ENCODE results near the gene PRIM1. TPM values are rescaled to one million over a fixed set of nuclear protein-coding genes. Genes with fewer than 3 reads are reported as not detected.

The PRIM1 gene
- total RNA-seq, 2 donors from 2014 or later: 6.5 to 18.6 TPM

DNA sequence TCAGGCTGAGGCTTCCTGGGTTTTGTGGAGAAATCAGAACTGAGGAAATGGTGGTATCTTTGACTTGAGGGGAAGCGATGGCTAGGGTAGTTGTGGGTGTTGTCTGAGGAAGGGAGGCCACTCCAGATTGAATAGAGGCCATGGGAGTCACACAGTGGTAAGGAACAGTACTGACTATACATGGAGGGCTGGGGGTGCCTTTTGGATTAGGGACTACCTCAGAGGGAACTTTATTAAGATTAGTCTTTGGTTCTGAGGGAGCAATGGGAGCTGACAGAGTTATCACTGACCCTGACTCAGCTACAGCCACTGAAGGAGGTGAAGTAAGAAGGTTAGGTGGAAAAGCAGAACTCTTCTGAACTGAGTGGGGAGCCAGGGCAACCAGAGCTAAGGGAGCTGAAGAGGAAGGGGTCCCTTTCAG is 31.4 kb downstream of the PRIM1 start:
- no peak for DNase-seq
- Histone ChIP-seq H3K27ac (no peak overlapping the region), H3K4me1 (peaks cover 13% of the 10 kb centered on the region), H3K36me3 (peaks cover 5% of the 10 kb centered on the region), H3K27me3 (no peaks in the 10 kb centered on the region), H3K9me3 (no peaks in the 10 kb centered on the region), H3K9ac (ENCODE audit: low read depth in 2 of 2, low read length in 2 of 2) (no peak overlapping the region), H3K4me3 (no peak overlapping the region)
- intact Hi-C loops (cut with DNase I): loop anchor here (5.0 to 10.0 kb wide), 2 partner anchors 33 to 76 kb away; partner anchors contain the start of genes ATP5F1B and PTGES3
- TF ChIP-seq, protein P1, sequence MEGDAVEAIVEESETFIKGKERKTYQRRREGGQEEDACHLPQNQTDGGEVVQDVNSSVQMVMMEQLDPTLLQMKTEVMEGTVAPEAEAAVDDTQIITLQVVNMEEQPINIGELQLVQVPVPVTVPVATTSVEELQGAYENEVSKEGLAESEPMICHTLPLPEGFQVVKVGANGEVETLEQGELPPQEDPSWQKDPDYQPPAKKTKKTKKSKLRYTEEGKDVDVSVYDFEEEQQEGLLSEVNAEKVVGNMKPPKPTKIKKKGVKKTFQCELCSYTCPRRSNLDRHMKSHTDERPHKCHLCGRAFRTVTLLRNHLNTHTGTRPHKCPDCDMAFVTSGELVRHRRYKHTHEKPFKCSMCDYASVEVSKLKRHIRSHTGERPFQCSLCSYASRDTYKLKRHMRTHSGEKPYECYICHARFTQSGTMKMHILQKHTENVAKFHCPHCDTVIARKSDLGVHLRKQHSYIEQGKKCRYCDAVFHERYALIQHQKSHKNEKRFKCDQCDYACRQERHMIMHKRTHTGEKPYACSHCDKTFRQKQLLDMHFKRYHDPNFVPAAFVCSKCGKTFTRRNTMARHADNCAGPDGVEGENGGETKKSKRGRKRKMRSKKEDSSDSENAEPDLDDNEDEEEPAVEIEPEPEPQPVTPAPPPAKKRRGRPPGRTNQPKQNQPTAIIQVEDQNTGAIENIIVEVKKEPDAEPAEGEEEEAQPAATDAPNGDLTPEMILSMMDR (IDR thresholded peaks at IDR 0.05): no peak

DNA sequence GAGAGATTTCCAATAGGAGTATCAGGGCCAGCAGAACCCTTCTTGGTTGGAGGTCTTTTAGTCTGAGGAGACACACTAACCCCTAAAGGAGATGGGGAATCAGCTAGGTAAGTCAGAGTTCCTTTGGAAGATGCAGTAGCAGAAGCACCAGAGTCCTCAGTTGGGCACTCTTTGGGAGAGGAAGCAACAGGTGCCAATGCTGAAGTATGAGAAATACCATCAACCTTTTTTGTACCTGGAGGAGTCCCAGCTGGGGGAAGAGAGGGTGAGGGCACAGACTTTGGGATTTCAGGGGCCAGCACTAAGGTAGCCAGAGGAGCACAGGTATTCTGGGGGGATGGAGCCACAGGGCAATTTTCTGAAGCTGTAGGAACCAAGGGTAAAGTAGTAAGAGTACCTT is 33.1 kb downstream of the PRIM1 start:
- Histone ChIP-seq H3K27ac (no peak overlapping the region), H3K9me3 (no peaks in the 10 kb centered on the region), H3K9ac (ENCODE audit: low read depth in 2 of 2, low read length in 2 of 2) (no peak overlapping the region), H3K4me1 (peaks cover 13% of the 10 kb centered on the region), H3K36me3 (peaks cover 8% of the 10 kb centered on the region), H3K4me3 (no peak overlapping the region), H3K27me3 (no peaks in the 10 kb centered on the region)
- no peak for DNase-seq
- TF ChIP-seq, protein P1 (IDR thresholded peaks at IDR 0.05): no peak
- intact Hi-C loops (cut with DNase I): no loop called here

DNA sequence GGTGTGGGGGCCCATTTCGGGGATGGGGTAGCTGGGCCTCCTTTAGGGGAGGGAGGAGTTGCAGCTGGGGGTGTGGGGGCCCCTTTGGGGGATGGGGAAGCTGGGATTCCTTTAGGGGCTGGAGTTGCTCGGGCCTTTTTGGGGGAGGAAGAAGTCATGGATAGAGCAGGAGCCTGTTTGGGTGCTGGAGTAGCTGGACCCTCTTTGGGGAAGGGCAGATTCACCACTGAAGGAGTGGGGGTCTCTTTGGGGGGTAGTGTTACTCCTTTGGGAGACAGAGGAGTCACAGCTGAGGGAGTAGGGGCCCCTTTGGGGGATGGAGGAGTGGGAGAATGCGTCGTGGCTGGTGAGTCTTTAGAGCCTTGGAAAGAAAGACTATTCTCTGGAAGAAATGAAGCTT is 33.5 kb downstream of the PRIM1 start:
- no peaks in the 10 kb centered on the region for H3K27me3 ChIP-seq
- no peak overlapping the region for H3K4me3 ChIP-seq
- intact Hi-C loops (cut with DNase I): no loop called here
- H3K4me1 ChIP-seq: peaks cover 13% of the 10 kb centered on the region
- peaks cover 12% of the 10 kb centered on the region for H3K36me3 ChIP-seq
- H3K27ac ChIP-seq: no peak overlapping the region
- H3K9me3 ChIP-seq: no peaks in the 10 kb centered on the region
- TF ChIP-seq, protein P1 (IDR thresholded peaks at IDR 0.05): no peak
- H3K9ac ChIP-seq (ENCODE audit: low read depth in 2 of 2, low read length in 2 of 2): no peak overlapping the region
- no peak for DNase-seq

DNA sequence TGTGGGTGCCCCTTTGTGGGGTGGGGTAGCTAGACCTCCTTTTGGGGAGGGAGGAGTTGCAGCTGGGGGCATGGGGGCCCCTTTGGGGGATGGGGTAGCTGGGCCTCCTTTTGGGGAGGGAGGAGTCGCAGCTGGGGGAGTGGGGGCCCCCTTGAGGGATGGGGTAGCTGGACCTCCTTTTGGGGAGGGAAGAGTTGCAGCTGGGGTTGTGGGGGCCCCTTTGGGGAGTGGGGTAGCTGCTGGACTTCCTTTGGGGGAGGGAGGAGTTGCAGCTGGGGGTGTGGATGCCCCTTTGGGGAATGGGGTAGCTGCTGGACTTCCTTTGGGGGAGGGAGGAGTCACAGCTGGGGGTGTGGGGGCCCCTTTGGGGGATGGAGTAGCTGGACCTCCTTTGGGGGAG is 34.0 kb downstream of the PRIM1 start:
- TF ChIP-seq, protein P1 (IDR thresholded peaks at IDR 0.05): no peak
- no peak overlapping the region for H3K27ac ChIP-seq
- H3K9ac ChIP-seq (ENCODE audit: low read depth in 2 of 2, low read length in 2 of 2): no peak overlapping the region
- H3K27me3 ChIP-seq: no peaks in the 10 kb centered on the region
- no peak for DNase-seq
- H3K9me3 ChIP-seq: no peaks in the 10 kb centered on the region
- H3K4me1 ChIP-seq: peaks cover 13% of the 10 kb centered on the region
- H3K4me3 ChIP-seq: no peak overlapping the region
- intact Hi-C loops (cut with DNase I): no loop called here
- peaks cover 12% of the 10 kb centered on the region for H3K36me3 ChIP-seq

DNA sequence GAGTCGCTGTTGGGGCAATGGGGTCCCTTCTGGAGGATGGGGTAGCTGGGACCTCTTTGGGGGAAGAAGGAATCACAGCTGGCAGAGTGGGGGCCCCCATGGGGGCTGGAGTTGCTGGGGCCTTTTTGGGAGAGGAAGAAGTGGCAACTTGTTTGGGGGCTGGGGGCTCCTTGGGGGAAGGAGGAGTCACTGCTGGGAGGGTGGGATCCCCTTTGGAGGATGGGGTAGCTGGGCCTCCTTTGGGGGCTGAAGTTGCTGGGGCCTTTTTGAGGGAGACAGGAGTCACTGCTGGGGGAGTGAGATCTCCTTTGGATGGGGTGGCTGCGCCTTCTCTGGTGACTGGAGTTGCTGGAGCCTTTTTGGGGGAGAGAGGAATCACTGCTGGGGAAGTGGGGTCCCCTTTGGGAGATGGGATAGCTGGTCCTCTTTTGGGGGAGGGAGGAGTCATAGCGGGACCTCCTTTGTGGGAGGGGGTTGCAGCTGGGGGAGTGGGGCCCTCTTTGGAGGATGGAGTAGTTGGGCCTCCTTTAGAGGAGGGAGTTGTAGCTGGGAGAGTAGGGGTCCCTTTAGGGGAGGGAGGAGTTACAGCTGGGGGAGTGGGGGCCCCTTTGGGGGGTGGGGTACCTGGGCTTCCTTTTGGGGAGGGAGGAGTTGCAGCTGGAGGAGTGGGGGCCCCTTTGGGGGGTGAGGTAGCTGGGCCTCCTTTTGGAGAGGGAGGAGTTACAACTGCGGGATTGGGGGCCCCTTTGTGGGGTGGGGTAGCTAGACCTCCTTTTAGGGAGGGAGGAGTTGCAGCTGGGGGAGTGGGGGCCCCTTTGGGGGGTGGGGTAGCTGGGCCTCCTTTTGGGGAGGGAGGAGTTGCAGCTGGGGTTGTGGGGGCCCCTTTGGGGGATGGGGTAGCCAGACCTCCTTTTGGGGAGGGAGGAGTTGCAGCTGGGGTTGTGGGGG is 34.9 kb downstream of the PRIM1 start:
- DNase-seq: no peak
- H3K9me3 ChIP-seq: no peaks in the 10 kb centered on the region
- no peaks in the 10 kb centered on the region for H3K27me3 ChIP-seq
- H3K4me3 ChIP-seq: no peak overlapping the region
- H3K9ac ChIP-seq (ENCODE audit: low read depth in 2 of 2, low read length in 2 of 2): no peak overlapping the region
- intact Hi-C loops (cut with DNase I): no loop called here
- peaks cover 10% of the 10 kb centered on the region for H3K4me1 ChIP-seq
- peaks cover 20% of the 10 kb centered on the region for H3K36me3 ChIP-seq
- no peak overlapping the region for H3K27ac ChIP-seq
- TF ChIP-seq, protein P1 (IDR thresholded peaks at IDR 0.05): no peak
